Rectal smooth muscle tissue (tissue), 1 donor: ENCODE data around the gene OTUD4.
A peak's percentile ranks its signal among the peaks of the same experiment; 100 is the strongest.

Source experiments
- H3K27ac ChIP-seq: one replicate; pipeline ENCODE4 v1.7.0; 2013; ENCODE audit warnings: low read depth, low read length, inconsistent platforms
- H3K27me3 ChIP-seq: one replicate; pipeline ENCODE4 v1.7.0; 2013; ENCODE audit warnings: low read length; ENCODE audit not compliant: control insufficient read depth, insufficient read depth
- H3K36me3 ChIP-seq: one replicate; pipeline ENCODE4 v1.7.0; 2013; ENCODE audit warnings: low read length; ENCODE audit not compliant: control insufficient read depth, insufficient read depth
- H3K4me1 ChIP-seq: one replicate; pipeline ENCODE4 v1.7.0; 2013; ENCODE audit warnings: low read length; ENCODE audit not compliant: control insufficient read depth, insufficient read depth
- H3K4me3 ChIP-seq: one replicate; pipeline ENCODE4 v1.7.0; 2013; ENCODE audit warnings: low read length
- H3K9ac ChIP-seq: one replicate; pipeline ENCODE4 v1.7.0; 2013; ENCODE audit warnings: low read length

OTUD4 gene

GRCh38 chr4:145099653-145100052 is 80.7 kb downstream of the OTUD4 start:
- H3K9ac ChIP-seq = no peak overlapping the region
- H3K27ac ChIP-seq = no peak overlapping the region
- H3K27me3 ChIP-seq = no peaks in the 10 kb centered on the region
- peak overlapping the region; percentile 67 for H3K4me3 ChIP-seq
- H3K4me1 ChIP-seq = peaks cover 13% of the 10 kb centered on the region
- H3K36me3 ChIP-seq = peaks cover 4% of the 10 kb centered on the region

- Histone ChIP-seq H3K27ac (peak overlapping the region; percentile 81), H3K9ac (peak overlapping the region; percentile 76), H3K36me3 (peaks cover 4% of the 10 kb centered on the region), H3K27me3 (no peaks in the 10 kb centered on the region), H3K4me1 (peaks cover 13% of the 10 kb centered on the region), H3K4me3 (peak overlapping the region; percentile 67)
These were observed 81.7 kb downstream of the OTUD4 start for GRCh38 chr4:145098675-145099037.

GRCh38 chr4:145097821-145098674 is 82.3 kb downstream of the OTUD4 start, which contains the start of the genes ABCE1 and ANAPC10:
ABCE1 (plus strand) TSS chr4:145098311; CDS start chr4:145104413, 6,102 bp downstream.
ANAPC10 (minus strand) TSS chr4:145098196; CDS start chr4:145096099, 2,097 bp downstream.
- Histone ChIP-seq H3K9ac (peak within 1 kb of the TSS; percentile 76), H3K36me3 (peaks cover 6% of the 10 kb centered on the region), H3K4me1 (peaks cover 13% of the 10 kb centered on the region), H3K27me3 (no peaks in the 10 kb centered on the region), H3K27ac (peak within 1 kb of the TSS; percentile 81), H3K4me3 (peak within 1 kb of the TSS; percentile 67)

GRCh38 chr4:145097331-145097820 is 83.0 kb downstream of the OTUD4 start:
- Histone ChIP-seq H3K9ac (peak overlapping the region; percentile 53), H3K36me3 (peaks cover 11% of the 10 kb centered on the region)

GRCh38 chr4:145093638-145094037 is 86.8 kb downstream of the OTUD4 start:
- Histone ChIP-seq H3K27me3 (no peaks in the 10 kb centered on the region), H3K36me3 (peaks cover 14% of the 10 kb centered on the region), H3K4me1 (peaks cover 6% of the 10 kb centered on the region), H3K4me3 (no peak overlapping the region), H3K9ac (no peak overlapping the region), H3K27ac (no peak overlapping the region)

More at GRCh38 chr4:145097331-145097820, 83.0 kb downstream of the OTUD4 start:
- peak overlapping the region; percentile 67 for H3K4me3 ChIP-seq
- no peaks in the 10 kb centered on the region for H3K27me3 ChIP-seq
- peak overlapping the region; percentile 81 for H3K27ac ChIP-seq
- H3K4me1 ChIP-seq = peaks cover 13% of the 10 kb centered on the region

GRCh38 chr4:145090380-145090779 is 90.0 kb downstream of the OTUD4 start:
- Histone ChIP-seq H3K4me1 (no peaks in the 10 kb centered on the region), H3K36me3 (peaks cover 13% of the 10 kb centered on the region), H3K27me3 (no peaks in the 10 kb centered on the region), H3K4me3 (no peak overlapping the region), H3K27ac (no peak overlapping the region), H3K9ac (no peak overlapping the region)

GRCh38 chr4:145083891-145084605 is 96.3 kb downstream of the OTUD4 start:
- Histone ChIP-seq H3K4me1 (no peaks in the 10 kb centered on the region), H3K4me3 (no peak overlapping the region), H3K27ac (no peak overlapping the region), H3K36me3 (no peaks in the 10 kb centered on the region), H3K9ac (no peak overlapping the region), H3K27me3 (no peaks in the 10 kb centered on the region)
